ENCODE data around the gene NEK10.
A peak's percentile ranks its signal among the peaks of the same experiment; 100 is the strongest.

Gene NEK10

DNA sequence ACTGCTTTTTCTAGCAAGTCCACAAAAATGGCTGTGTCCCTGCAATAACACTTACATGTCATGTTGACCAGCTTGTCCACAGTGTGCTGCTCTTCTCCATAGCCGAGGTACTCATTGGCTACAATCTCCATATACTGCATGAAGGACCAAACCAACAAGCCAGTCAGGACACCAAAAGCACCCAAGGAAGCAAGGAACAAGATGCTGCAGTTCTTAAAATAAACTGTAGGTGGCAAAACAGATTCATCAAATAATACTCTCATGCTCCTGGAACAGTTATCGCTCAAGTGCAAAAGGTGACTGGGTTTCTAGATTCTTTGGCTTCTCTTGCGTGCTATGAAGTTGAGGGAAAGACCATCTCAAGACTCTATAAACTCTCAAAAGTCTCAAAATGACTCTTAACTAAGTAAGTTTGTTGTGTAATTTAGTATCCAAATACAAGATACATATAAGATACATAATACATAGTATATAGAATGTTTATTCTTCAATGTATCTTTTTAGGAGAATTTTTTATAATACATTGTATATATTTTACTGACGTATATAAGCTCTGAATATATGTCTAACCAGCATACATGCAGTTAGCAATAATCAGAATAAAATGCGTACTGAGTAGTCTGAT lies 57.0 kb downstream of the NEK10 start:
- no peak overlapping the region for H3K4me2 ChIP-seq
- no peaks in the 10 kb centered on the region for H4K20me1 ChIP-seq (ENCODE audit: insufficient read depth)
- no peaks in the 10 kb centered on the region for H3K4me1 ChIP-seq (ENCODE audit: low read depth, poor library complexity, severe bottlenecking)
- H3K79me2 ChIP-seq (ENCODE audit: insufficient read depth, low read depth) = no peaks in the 10 kb centered on the region
- H3K27me3 ChIP-seq (ENCODE audit: insufficient read depth, low read depth) = no peaks in the 10 kb centered on the region
- no peak overlapping the region for H2AFZ ChIP-seq (ENCODE audit: low read depth)
- H3K27ac ChIP-seq = no peak overlapping the region
- TF ChIP-seq, protein P1, sequence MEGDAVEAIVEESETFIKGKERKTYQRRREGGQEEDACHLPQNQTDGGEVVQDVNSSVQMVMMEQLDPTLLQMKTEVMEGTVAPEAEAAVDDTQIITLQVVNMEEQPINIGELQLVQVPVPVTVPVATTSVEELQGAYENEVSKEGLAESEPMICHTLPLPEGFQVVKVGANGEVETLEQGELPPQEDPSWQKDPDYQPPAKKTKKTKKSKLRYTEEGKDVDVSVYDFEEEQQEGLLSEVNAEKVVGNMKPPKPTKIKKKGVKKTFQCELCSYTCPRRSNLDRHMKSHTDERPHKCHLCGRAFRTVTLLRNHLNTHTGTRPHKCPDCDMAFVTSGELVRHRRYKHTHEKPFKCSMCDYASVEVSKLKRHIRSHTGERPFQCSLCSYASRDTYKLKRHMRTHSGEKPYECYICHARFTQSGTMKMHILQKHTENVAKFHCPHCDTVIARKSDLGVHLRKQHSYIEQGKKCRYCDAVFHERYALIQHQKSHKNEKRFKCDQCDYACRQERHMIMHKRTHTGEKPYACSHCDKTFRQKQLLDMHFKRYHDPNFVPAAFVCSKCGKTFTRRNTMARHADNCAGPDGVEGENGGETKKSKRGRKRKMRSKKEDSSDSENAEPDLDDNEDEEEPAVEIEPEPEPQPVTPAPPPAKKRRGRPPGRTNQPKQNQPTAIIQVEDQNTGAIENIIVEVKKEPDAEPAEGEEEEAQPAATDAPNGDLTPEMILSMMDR (conservative IDR thresholded peaks at IDR 0.05; ENCODE audit: low read depth, low read length) = peak; percentile 64
- H3K9ac ChIP-seq = no peak overlapping the region
- H3K36me3 ChIP-seq (ENCODE audit: insufficient read depth) = no peaks in the 10 kb centered on the region
- H3K4me3 ChIP-seq (IDR thresholded peaks at IDR 0.05; ENCODE audit: insufficient read depth, low read depth, low read length) = no peak overlapping the region

DNA sequence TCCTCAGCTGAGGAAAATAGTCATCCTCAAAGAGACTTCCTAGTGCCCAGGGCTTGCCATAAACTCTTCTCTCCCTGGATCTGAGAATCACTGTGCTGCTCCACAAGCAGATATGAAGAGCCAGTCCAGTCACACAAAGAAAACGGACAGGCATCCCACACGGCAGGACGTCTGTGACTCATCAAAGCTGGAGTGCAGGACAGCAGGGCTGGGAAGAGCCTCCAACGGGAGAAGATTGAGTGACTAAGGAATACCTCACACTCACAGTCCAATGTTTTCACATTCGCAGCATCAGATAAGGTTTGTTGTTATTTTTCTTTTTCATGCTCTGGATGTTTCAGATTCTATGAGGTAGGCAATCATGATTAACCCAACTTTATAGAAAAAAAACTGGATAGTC lies 57.8 kb downstream of the NEK10 start:
- Histone ChIP-seq H3K27me3 (ENCODE audit: insufficient read depth, low read depth) (no peaks in the 10 kb centered on the region), H3K9ac (no peak overlapping the region), H3K4me1 (ENCODE audit: low read depth, poor library complexity, severe bottlenecking) (no peaks in the 10 kb centered on the region), H3K36me3 (ENCODE audit: insufficient read depth) (no peaks in the 10 kb centered on the region), H3K4me3 (IDR thresholded peaks at IDR 0.05; ENCODE audit: insufficient read depth, low read depth, low read length) (no peak overlapping the region), H3K27ac (no peak overlapping the region), H2AFZ (ENCODE audit: low read depth) (no peak overlapping the region), H3K4me2 (no peak overlapping the region), H4K20me1 (ENCODE audit: insufficient read depth) (no peaks in the 10 kb centered on the region), H3K79me2 (ENCODE audit: insufficient read depth, low read depth) (no peaks in the 10 kb centered on the region)
- TF ChIP-seq, protein P1 (conservative IDR thresholded peaks at IDR 0.05; ENCODE audit: low read depth, low read length) = no peak

- TF ChIP-seq, protein P1 (conservative IDR thresholded peaks at IDR 0.05; ENCODE audit: low read depth, low read length) = no peak
- no peaks in the 10 kb centered on the region for H3K4me1 ChIP-seq (ENCODE audit: low read depth, poor library complexity, severe bottlenecking)
- no peak overlapping the region for H3K9ac ChIP-seq
- H3K79me2 ChIP-seq (ENCODE audit: insufficient read depth, low read depth) = no peaks in the 10 kb centered on the region
- H2AFZ ChIP-seq (ENCODE audit: low read depth) = no peak overlapping the region
- H3K36me3 ChIP-seq (ENCODE audit: insufficient read depth) = no peaks in the 10 kb centered on the region
- H4K20me1 ChIP-seq (ENCODE audit: insufficient read depth) = no peaks in the 10 kb centered on the region
- H3K4me2 ChIP-seq = no peak overlapping the region
- no peaks in the 10 kb centered on the region for H3K27me3 ChIP-seq (ENCODE audit: insufficient read depth, low read depth)
- no peak overlapping the region for H3K27ac ChIP-seq
- no peak overlapping the region for H3K4me3 ChIP-seq (IDR thresholded peaks at IDR 0.05; ENCODE audit: insufficient read depth, low read depth, low read length)
These were observed 58.5 kb downstream of the NEK10 start for GRCh38 chr3:27310688-27311087.

- no peaks in the 10 kb centered on the region for H3K4me1 ChIP-seq (ENCODE audit: low read depth, poor library complexity, severe bottlenecking)
- TF ChIP-seq, protein P1 (conservative IDR thresholded peaks at IDR 0.05; ENCODE audit: low read depth, low read length) = no peak
- no peaks in the 10 kb centered on the region for H4K20me1 ChIP-seq (ENCODE audit: insufficient read depth)
- no peak overlapping the region for H2AFZ ChIP-seq (ENCODE audit: low read depth)
- no peak overlapping the region for H3K9ac ChIP-seq
- no peaks in the 10 kb centered on the region for H3K27me3 ChIP-seq (ENCODE audit: insufficient read depth, low read depth)
- no peak overlapping the region for H3K4me2 ChIP-seq
- no peaks in the 10 kb centered on the region for H3K79me2 ChIP-seq (ENCODE audit: insufficient read depth, low read depth)
- H3K27ac ChIP-seq = no peak overlapping the region
- H3K4me3 ChIP-seq (IDR thresholded peaks at IDR 0.05; ENCODE audit: insufficient read depth, low read depth, low read length) = no peak overlapping the region
- H3K36me3 ChIP-seq (ENCODE audit: insufficient read depth) = no peaks in the 10 kb centered on the region
These were observed 61.6 kb downstream of the NEK10 start for GRCh38 chr3:27307566-27307965.
